H9 (cell line): ENCODE results near the gene CDC25A. TPM values are rescaled to one million over a fixed set of nuclear protein-coding genes. Genes with fewer than 3 reads are reported as not detected.

ENCODE experiments used
- DNase-seq: peaks from one replicate; pipeline ENCODE4 v3.0.0-alpha.2; 2017
- H2AFZ ChIP-seq: one replicate; pipeline ENCODE4 v1.6.1; 2013; ENCODE audit warnings: mild to moderate bottlenecking, low read length, control low read depth, moderate library complexity
- H2AK5ac ChIP-seq: 2 replicates; pipeline ENCODE4 v1.6.1; 2013; ENCODE audit warnings: low read length, control low read depth, mixed read lengths; ENCODE audit not compliant: insufficient read length
- H2BK120ac ChIP-seq: one replicate; pipeline ENCODE4 v1.6.1; 2013; ENCODE audit warnings: low read depth, mild to moderate bottlenecking, low read length, control low read depth, inconsistent platforms; ENCODE audit not compliant: poor library complexity, severe bottlenecking
- H2BK12ac ChIP-seq: 2 replicates; pipeline ENCODE4 v1.6.1; 2013; ENCODE audit warnings: low read length, control low read depth, mixed read lengths, low read depth; ENCODE audit not compliant: insufficient read length
- H2BK15ac ChIP-seq: 2 replicates; pipeline ENCODE4 v1.6.1; 2013; ENCODE audit warnings: low read depth, low read length, control low read depth
- H2BK20ac ChIP-seq: one replicate; pipeline ENCODE4 v1.6.1; 2013; ENCODE audit warnings: low read depth, mild to moderate bottlenecking, low read length, control low read depth, inconsistent platforms; ENCODE audit not compliant: poor library complexity, severe bottlenecking
- H2BK5ac ChIP-seq: 2 replicates; pipeline ENCODE4 v1.6.1; 2013; ENCODE audit warnings: low read length, control low read depth, mixed read lengths; ENCODE audit not compliant: insufficient read length
- H3K14ac ChIP-seq: 2 replicates; pipeline ENCODE4 v1.6.1; 2013; ENCODE audit warnings: low read length, control low read depth; ENCODE audit not compliant: insufficient read depth
- H3K18ac ChIP-seq: 2 replicates; pipeline ENCODE4 v1.6.1; 2013; ENCODE audit warnings: low read depth, mild to moderate bottlenecking, mixed read lengths, low read length, control low read depth; ENCODE audit not compliant: insufficient read length
- H3K23ac ChIP-seq: 2 replicates; pipeline ENCODE4 v1.6.1; 2013; ENCODE audit warnings: low read length, control low read depth, mixed read lengths, low read depth; ENCODE audit not compliant: insufficient read length
- H3K23me2 ChIP-seq: 2 replicates; pipeline ENCODE4 v1.6.1; 2013; ENCODE audit warnings: low read depth, mild to moderate bottlenecking, mixed read lengths, low read length, control low read depth; ENCODE audit not compliant: insufficient read length, poor library complexity, severe bottlenecking
- H3K27ac ChIP-seq: 2 replicates; pipeline ENCODE4 v1.5.1; 2013; ENCODE audit warnings: low read length, control low read depth, mixed read lengths, low read depth; ENCODE audit not compliant: insufficient read length
- H3K27me3 ChIP-seq: 2 replicates; pipeline ENCODE4 v1.6.1; 2013; ENCODE audit warnings: low read length, control low read depth, inconsistent platforms; ENCODE audit not compliant: insufficient read depth
- H3K4ac ChIP-seq: 2 replicates; pipeline ENCODE4 v1.6.1; 2013; ENCODE audit warnings: low read depth, mild to moderate bottlenecking, control low read depth, inconsistent platforms, low read length, moderate library complexity
- H3K4me1 ChIP-seq: 2 replicates; pipeline ENCODE4 v1.6.1; 2013; ENCODE audit warnings: low read length, control low read depth, inconsistent platforms; ENCODE audit not compliant: insufficient read depth
- H3K4me2 ChIP-seq: 2 replicates; pipeline ENCODE4 v1.6.1; 2013; ENCODE audit warnings: low read length, control low read depth, mixed read lengths; ENCODE audit not compliant: insufficient read length, insufficient read depth
- H3K56ac ChIP-seq: 2 replicates; pipeline ENCODE4 v1.6.1; 2013; ENCODE audit warnings: low read depth, mild to moderate bottlenecking, mixed read lengths, low read length, control low read depth; ENCODE audit not compliant: insufficient read length
- H3K79me1 ChIP-seq: 2 replicates; pipeline ENCODE4 v1.6.1; 2013; ENCODE audit warnings: low read depth, mild to moderate bottlenecking, moderate library complexity, low read length, control low read depth, inconsistent platforms; ENCODE audit not compliant: insufficient read depth, poor library complexity, severe bottlenecking
- H3K79me2 ChIP-seq: 2 replicates; pipeline ENCODE4 v1.6.1; 2013; ENCODE audit warnings: low read length, control low read depth, inconsistent platforms; ENCODE audit not compliant: insufficient read depth
- H3K9ac ChIP-seq: 2 replicates; pipeline ENCODE4 v1.6.1; 2013; ENCODE audit warnings: low read length, control low read depth, mixed read lengths; ENCODE audit not compliant: insufficient read length; ENCODE audit errors: extremely low read depth
- H3K9me3 ChIP-seq: one replicate; pipeline ENCODE4 v1.6.1; 2013; ENCODE audit warnings: low read depth, low read length, inconsistent platforms; ENCODE audit not compliant: control insufficient read depth
- H3T11ph ChIP-seq: one replicate; pipeline ENCODE4 v1.6.1; 2013; ENCODE audit warnings: mild to moderate bottlenecking, low read length, control low read depth, inconsistent platforms
- H4K20me1 ChIP-seq: one replicate; pipeline ENCODE4 v1.6.1; 2013; ENCODE audit not compliant: control insufficient read depth, insufficient read length, insufficient read depth
- H4K5ac ChIP-seq: 2 replicates; pipeline ENCODE4 v1.6.1; 2013; ENCODE audit warnings: low read depth, mild to moderate bottlenecking, mixed read lengths, low read length, control low read depth; ENCODE audit not compliant: insufficient read length
- H4K8ac ChIP-seq: replicated peaks from 2 replicates; pipeline ENCODE4 v1.6.1; 2013; ENCODE audit warnings: low read length, control low read depth, mixed read lengths, low read depth; ENCODE audit not compliant: insufficient read length
- H4K91ac ChIP-seq: 2 replicates; pipeline ENCODE4 v1.6.1; 2013; ENCODE audit warnings: low read depth, mild to moderate bottlenecking, moderate library complexity, mixed read lengths, low read length, control low read depth; ENCODE audit not compliant: insufficient read length
- H3K27ac Mint-ChIP-seq, 3 experiments: 2 replicates in 2 of 3; 3 replicates in 1 of 3; pipeline ENCODE4 v1.8.0; 2020 to 2021; ENCODE audit warnings: mixed read lengths in 3 of 3, mild to moderate bottlenecking in 1 of 3, moderate library complexity in 1 of 3
- H3K27me3 Mint-ChIP-seq: 2 replicates; pipeline ENCODE4 v1.8.0; 2021; ENCODE audit warnings: low read depth, mild to moderate bottlenecking, moderate library complexity, mixed read lengths
- H3K36me3 Mint-ChIP-seq, 3 experiments: 2 replicates in 2 of 3; 3 replicates in 1 of 3; pipeline ENCODE4 v1.8.0; 2020 to 2021; ENCODE audit warnings: low read depth in 3 of 3, mixed read lengths in 3 of 3; ENCODE audit not compliant: insufficient read depth in 1 of 3
- H3K4me1 Mint-ChIP-seq, 2 experiments: 2 replicates each; pipeline ENCODE4 v1.8.0; 2020; ENCODE audit warnings: mixed read lengths in 2 of 2
- H3K4me3 Mint-ChIP-seq, 2 experiments: 2 replicates in 1 of 2; 3 replicates in 1 of 2; pipeline ENCODE4 v1.8.0; 2020 to 2021; ENCODE audit warnings: mild to moderate bottlenecking in 2 of 2, mixed read lengths in 2 of 2, moderate library complexity in 1 of 2
- H3K9me3 Mint-ChIP-seq, 2 experiments: 2 replicates in 1 of 2; 3 replicates in 1 of 2; pipeline ENCODE4 v1.8.0; 2020; ENCODE audit warnings: mild to moderate bottlenecking in 2 of 2, mixed read lengths in 2 of 2, moderate library complexity in 1 of 2
- CTCF ChIP-seq: fragments of 200-600 bp; sonication (generic); conservative IDR thresholded peaks from 3 replicates; pipeline ENCODE4 v1.8.0; 2021; ENCODE audit warnings: antibody characterized with exemption, mild to moderate bottlenecking
- WGBS: extraction: QIAGEN DNeasy Blood & Tissue Kit; methylation state at CpG from one replicate; pipeline ENCODE4 v1.1.7; 2013; ENCODE audit warnings: missing lambda C conversion rate, low lambda C conversion rate, mixed read lengths; ENCODE audit not compliant: insufficient read length; ENCODE audit errors: extremely low coverage; 5-methylcytosine and 5-hydroxymethylcytosine counted together
- total RNA-seq: library from RNA; stranded (reverse); gene quantifications from 2 replicates; pipeline ENCODE4 v1.2.1, GENCODE V29; 2021

Gene CDC25A
- total RNA-seq, 1 experiment from 2014 or later: 83.3 TPM

- DNase-seq: no peak
- Mint-ChIP-seq H3K36me3 (peaks cover 15 to 18% (median 16%) of the 10 kb centered on the region in 3 experiments), H3K4me1 (peaks cover 20 to 26% of the 10 kb centered on the region in 2 experiments), H3K4me3 (no peak overlapping the region), H3K9me3 (peaks cover 19% of the 10 kb centered on the region in 2 experiments), H3K27ac (peak overlapping the region in 2 of 3 experiments; percentile 25 to 89; a peak in 3 of 7 replicates), H3K27me3 (peaks cover 4% of the 10 kb centered on the region)
- H3K79me2 ChIP-seq: no peaks in the 10 kb centered on the region
- no peak overlapping the region for H3K14ac ChIP-seq
- H3K4me1 ChIP-seq: no peaks in the 10 kb centered on the region
- no peaks in the 10 kb centered on the region for H3K79me1 ChIP-seq
- H3T11ph ChIP-seq: no peak overlapping the region
- H2BK120ac ChIP-seq: no peak overlapping the region
- no peaks in the 10 kb centered on the region for H3K23me2 ChIP-seq
- no peak overlapping the region for H3K27ac ChIP-seq
- no peak overlapping the region for H2BK15ac ChIP-seq
- H2BK20ac ChIP-seq: no peak overlapping the region
- H3K9ac ChIP-seq: no peak overlapping the region
- no peak for TF ChIP-seq CTCF
- H4K91ac ChIP-seq: no peak overlapping the region
- no peak overlapping the region for H4K8ac ChIP-seq
- H3K27me3 ChIP-seq: no peaks in the 10 kb centered on the region
- no CpG with 5 or more reads among the region's 4 CpGs for WGBS
- no peak overlapping the region for H2AK5ac ChIP-seq
- no peak overlapping the region for H2BK5ac ChIP-seq
- no peak overlapping the region for H3K23ac ChIP-seq
- H3K18ac ChIP-seq: no peak overlapping the region
- no peak overlapping the region for H2AFZ ChIP-seq
- no peaks in the 10 kb centered on the region for H4K20me1 ChIP-seq
- no peak overlapping the region for H3K4me2 ChIP-seq
- no peak overlapping the region for H2BK12ac ChIP-seq
- H4K5ac ChIP-seq: no peak overlapping the region
- no peak overlapping the region for H3K4ac ChIP-seq
- no peaks in the 10 kb centered on the region for H3K9me3 ChIP-seq
- no peak overlapping the region for H3K56ac ChIP-seq
Observed at GRCh38 chr3:48232232-48232631, 44.0 kb upstream of the CDC25A start.
